ENCODE results near the gene REPS1.

GRCh38 chr6:138957484-138957883 lies 30.6 kb downstream of the REPS1 start:
- TF ChIP-seq POLR2AphosphoS5 (IDR thresholded peaks at IDR 0.05; ENCODE audit: low read depth, low read length) (no peak), TAF1 (IDR thresholded peaks at IDR 0.05; ENCODE audit: low read depth, low read length) (no peak), POLR2A (IDR thresholded peaks at IDR 0.05; ENCODE audit: low read depth, low read length) (no peak), SPI1 (IDR thresholded peaks at IDR 0.05; ENCODE audit: low read depth, low read length) (no peak), PAX5 (IDR thresholded peaks at IDR 0.05; ENCODE audit: insufficient read depth, low read length, severe bottlenecking) (no peak)

All from GM12891 (cell line).